Smooth muscle cell (in vitro differentiated cells): ENCODE data around the gene APOC1. TPM values are rescaled to one million over a fixed set of nuclear protein-coding genes. Genes with fewer than 3 reads are reported as not detected.

ENCODE experiments used
- DNase-seq: peaks from one replicate; lab custom pipeline; 2025; ENCODE audit not compliant: unreplicated experiment; lab: John Stamatoyannopoulos, UW
- H2AFZ ChIP-seq: fragments of 200-600 bp; sonication (generic); 2 replicates; pipeline ENCODE4 v1.6.0; 2016; ENCODE audit warnings: antibody characterized with exemption, low read depth, mild to moderate bottlenecking
- H3F3A ChIP-seq: fragments of 200-600 bp; sonication (generic); 2 replicates; pipeline ENCODE4 v1.6.0; 2017; ENCODE audit warnings: antibody characterized with exemption, low read depth
- H3K27ac ChIP-seq: fragments of 200-600 bp; sonication (generic); 2 replicates; pipeline ENCODE4 v1.5.1; 2016; ENCODE audit warnings: low read depth, mild to moderate bottlenecking
- H3K27me3 ChIP-seq: fragments of 200-600 bp; sonication (generic); 2 replicates; pipeline ENCODE4 v1.6.1; 2016; ENCODE audit warnings: low read depth, mild to moderate bottlenecking
- H3K36me3 ChIP-seq: fragments of 200-600 bp; sonication (generic); 2 replicates; pipeline ENCODE4 v1.5.1; 2016; ENCODE audit warnings: low read depth
- H3K4me1 ChIP-seq: fragments of 200-600 bp; sonication (generic); 2 replicates; pipeline ENCODE4 v1.5.1; 2016; ENCODE audit warnings: low read depth
- H3K4me2 ChIP-seq: fragments of 200-600 bp; sonication (generic); 2 replicates; pipeline ENCODE4 v1.6.0; 2016; ENCODE audit warnings: mild to moderate bottlenecking
- H3K4me3 ChIP-seq: fragments of 200-600 bp; sonication (generic); 2 replicates; pipeline ENCODE4 v1.5.1; 2016; ENCODE audit warnings: mild to moderate bottlenecking
- H3K79me2 ChIP-seq: fragments of 200-600 bp; sonication (generic); 2 replicates; pipeline ENCODE4 v1.6.0; 2016; ENCODE audit warnings: low read depth, mild to moderate bottlenecking
- H3K9ac ChIP-seq: fragments of 200-600 bp; sonication (generic); 2 replicates; pipeline ENCODE4 v1.6.0; 2016; ENCODE audit warnings: low read depth
- H3K9me3 ChIP-seq: fragments of 200-600 bp; sonication (generic); replicated peaks from 2 replicates; pipeline ENCODE4 v1.5.1; 2016; ENCODE audit warnings: low read depth
- H4K20me1 ChIP-seq: fragments of 200-600 bp; sonication (generic); 2 replicates; pipeline ENCODE4 v1.6.0; 2016; ENCODE audit warnings: low read depth
- WGBS: methylation state at CpG from one replicate; pipeline ENCODE4 v1.1.7; 2016; ENCODE audit warnings: low lambda C conversion rate; 5-methylcytosine and 5-hydroxymethylcytosine counted together
- polyA plus RNA-seq: library from polyadenylated mRNA; unstranded; fragments of >200 nt; fragmentation: Nextera tagmentation; extraction: Ambion mirVana; gene quantifications from 2 replicates; pipeline ENCODE4 v1.2.1, GENCODE V29; 2016
- total RNA-seq: library from RNA; depleted of rRNA; stranded (reverse); fragments of >200 nt; gene quantifications from 2 replicates; pipeline ENCODE4 v1.2.3, GENCODE V29; 2014
- TF ChIP-seq, protein P1 (sequence below): fragments of 200-600 bp; sonication (generic); IDR thresholded peaks from 2 replicates; pipeline ENCODE4 v1.5.1; 2017; ENCODE audit warnings: borderline replicate concordance, mild to moderate bottlenecking, antibody characterized with exemption; ENCODE audit not compliant: insufficient read depth, poor library complexity, severe bottlenecking

The APOC1 gene
- total and polyA plus RNA-seq, 2 experiments from 2014 or later = 8.0 to 31.5 TPM

DNA sequence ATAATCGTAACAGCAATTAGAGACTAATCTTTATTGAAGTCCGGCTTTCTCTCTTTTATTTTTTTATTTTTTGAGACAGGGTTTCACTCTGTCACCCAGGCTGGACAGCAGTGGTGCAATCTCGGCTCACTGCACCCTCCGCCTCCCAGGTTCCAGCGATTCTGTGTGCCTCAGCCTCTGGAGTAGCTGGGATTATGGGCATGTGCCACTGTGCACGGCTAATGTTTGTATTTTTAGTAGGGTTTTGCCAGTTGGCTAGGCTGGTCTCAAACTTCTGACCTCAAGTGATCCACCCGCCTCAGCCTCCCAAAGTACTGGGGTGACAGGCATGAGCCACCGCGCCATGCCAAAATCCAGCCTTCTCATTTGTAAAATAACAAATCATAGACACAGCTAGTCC, 35.1 kb downstream of the APOC1 start:
- H3K4me2 ChIP-seq = no peak overlapping the region
- TF ChIP-seq, protein P1, sequence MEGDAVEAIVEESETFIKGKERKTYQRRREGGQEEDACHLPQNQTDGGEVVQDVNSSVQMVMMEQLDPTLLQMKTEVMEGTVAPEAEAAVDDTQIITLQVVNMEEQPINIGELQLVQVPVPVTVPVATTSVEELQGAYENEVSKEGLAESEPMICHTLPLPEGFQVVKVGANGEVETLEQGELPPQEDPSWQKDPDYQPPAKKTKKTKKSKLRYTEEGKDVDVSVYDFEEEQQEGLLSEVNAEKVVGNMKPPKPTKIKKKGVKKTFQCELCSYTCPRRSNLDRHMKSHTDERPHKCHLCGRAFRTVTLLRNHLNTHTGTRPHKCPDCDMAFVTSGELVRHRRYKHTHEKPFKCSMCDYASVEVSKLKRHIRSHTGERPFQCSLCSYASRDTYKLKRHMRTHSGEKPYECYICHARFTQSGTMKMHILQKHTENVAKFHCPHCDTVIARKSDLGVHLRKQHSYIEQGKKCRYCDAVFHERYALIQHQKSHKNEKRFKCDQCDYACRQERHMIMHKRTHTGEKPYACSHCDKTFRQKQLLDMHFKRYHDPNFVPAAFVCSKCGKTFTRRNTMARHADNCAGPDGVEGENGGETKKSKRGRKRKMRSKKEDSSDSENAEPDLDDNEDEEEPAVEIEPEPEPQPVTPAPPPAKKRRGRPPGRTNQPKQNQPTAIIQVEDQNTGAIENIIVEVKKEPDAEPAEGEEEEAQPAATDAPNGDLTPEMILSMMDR = no peak
- no peaks in the 10 kb centered on the region for H3K27me3 ChIP-seq
- no peak overlapping the region for H3K27ac ChIP-seq
- H3K79me2 ChIP-seq = no peaks in the 10 kb centered on the region
- no peak overlapping the region for H3K4me3 ChIP-seq
- H3K4me1 ChIP-seq = no peaks in the 10 kb centered on the region
- no peaks in the 10 kb centered on the region for H3F3A ChIP-seq
- WGBS = 77% methylated on average over 9 of the region's 9 CpGs
- H4K20me1 ChIP-seq = no peaks in the 10 kb centered on the region
- H3K9me3 ChIP-seq = no peaks in the 10 kb centered on the region
- no peaks in the 10 kb centered on the region for H3K36me3 ChIP-seq
- H3K9ac ChIP-seq = no peak overlapping the region
- no peak overlapping the region for H2AFZ ChIP-seq
- no peak for DNase-seq

DNA sequence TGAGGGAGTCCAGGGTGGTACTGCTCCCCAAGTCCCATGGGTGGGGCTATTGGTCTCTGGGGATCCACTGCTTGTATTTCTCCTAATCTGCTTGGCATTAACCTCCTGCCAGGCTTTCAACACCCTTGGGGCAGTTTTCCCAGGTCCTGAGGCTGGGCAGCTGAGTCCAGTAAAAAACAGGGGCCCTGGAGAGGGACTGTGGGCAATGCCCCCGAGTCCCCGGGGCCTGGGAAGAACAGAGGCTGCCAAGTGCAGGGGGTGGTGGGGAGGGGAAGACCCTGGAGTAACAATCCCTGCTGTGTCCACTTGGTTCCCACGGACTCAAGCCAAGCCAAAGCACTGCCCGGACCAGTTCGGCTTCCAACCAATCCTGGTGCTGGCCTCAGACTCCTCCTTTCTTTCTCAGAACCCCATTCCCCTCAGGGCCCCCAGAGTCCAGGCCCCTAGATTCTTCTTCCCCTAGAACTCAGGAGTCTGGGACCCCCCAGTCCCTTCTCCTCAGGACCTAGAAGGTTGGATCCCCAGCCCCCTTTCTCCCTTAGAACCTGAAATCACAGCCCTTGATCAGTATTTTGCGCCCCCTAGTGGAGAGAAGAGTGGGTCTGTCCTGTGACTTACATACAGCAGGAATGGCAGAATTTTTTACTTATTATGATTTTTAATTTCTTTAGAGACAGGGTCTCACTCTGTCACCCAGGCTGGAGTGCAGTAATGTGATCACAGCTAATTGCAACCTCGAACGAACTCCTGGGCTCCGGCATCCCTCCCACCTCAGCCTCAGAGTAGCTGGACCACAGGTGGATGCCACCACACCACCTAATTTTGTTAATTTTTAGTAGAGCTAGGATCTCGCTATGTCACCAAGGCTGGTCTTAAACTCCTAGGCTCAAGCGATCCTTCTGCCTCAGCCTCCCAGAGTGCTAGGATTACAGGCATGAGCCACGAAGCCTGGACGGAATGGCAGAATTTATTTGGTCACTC, 37.1 kb downstream of the APOC1 start:
- Histone ChIP-seq H2AFZ (no peak overlapping the region), H3K27ac (no peak overlapping the region), H3K36me3 (no peaks in the 10 kb centered on the region), H3K9me3 (no peaks in the 10 kb centered on the region), H3F3A (no peaks in the 10 kb centered on the region), H3K27me3 (no peaks in the 10 kb centered on the region), H3K4me3 (no peak overlapping the region), H3K9ac (no peak overlapping the region), H3K4me2 (no peak overlapping the region), H3K79me2 (peaks cover 12% of the 10 kb centered on the region), H3K4me1 (peaks cover 6% of the 10 kb centered on the region), H4K20me1 (peaks cover 10% of the 10 kb centered on the region)
- TF ChIP-seq, protein P1 = peak; percentile 87
- 58% methylated on average over 13 of the region's 13 CpGs for WGBS
- DNase-seq = peak; percentile 13

DNA sequence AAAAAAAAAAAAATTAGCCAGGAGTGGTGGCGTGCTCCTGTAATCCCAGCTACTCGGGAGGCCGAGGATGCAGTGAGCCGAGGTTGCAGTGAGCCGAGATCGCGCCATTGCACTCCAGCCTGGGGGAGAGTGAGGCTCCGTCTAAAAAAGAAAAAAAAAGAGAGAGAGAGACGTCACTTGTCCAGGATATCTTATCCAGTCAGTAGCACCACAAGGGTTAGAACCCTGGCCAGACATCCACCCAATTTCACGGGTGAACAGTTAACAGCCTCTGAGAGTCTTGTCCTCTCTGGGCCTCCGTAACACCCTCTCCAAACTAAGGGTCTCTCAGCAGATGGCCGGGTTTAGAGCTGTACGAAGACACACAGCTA, 39.9 kb downstream of the APOC1 start:
- Histone ChIP-seq H3K36me3 (no peaks in the 10 kb centered on the region), H3K4me2 (peak overlapping the region; percentile 95), H3K4me3 (peak overlapping the region; percentile 65), H3K27ac (peak overlapping the region; percentile 77), H3K9me3 (no peaks in the 10 kb centered on the region), H3F3A (no peaks in the 10 kb centered on the region), H3K27me3 (no peaks in the 10 kb centered on the region), H4K20me1 (peaks cover 38% of the 10 kb centered on the region), H3K9ac (peak overlapping the region; percentile 74), H3K4me1 (peaks cover 11% of the 10 kb centered on the region), H2AFZ (peak overlapping the region; percentile 78), H3K79me2 (peaks cover 40% of the 10 kb centered on the region)
- WGBS = 61% methylated on average over 13 of the region's 13 CpGs
- TF ChIP-seq, protein P1 = no peak
- DNase-seq = no peak
